ENCODE data around the gene TAS2R38.
"Not testable (repeated sequence)": the region's sequence is repeated elsewhere in the genome, so short reads cannot be mapped to it uniquely, and the experiment has no call there.

TAS2R38 gene

GRCh38 chr7:141973673-141974072 is at the start of gene TAS2R38:
Gene TAS2R38, minus strand, starts transcription at chr7:141973773. Its CDS starts 84 bp downstream, at chr7:141973689.
- no peak for DNase-seq

- no peak for DNase-seq
Observed at GRCh38 chr7:142018154-142018553, 44.6 kb upstream of the TAS2R38 start.

GRCh38 chr7:142017451-142017850 is 43.9 kb upstream of the TAS2R38 start:
- DNase-seq, result no peak

- DNase-seq, result no peak
Observed at GRCh38 chr7:142012825-142013511, 39.4 kb upstream of the TAS2R38 start.

- no peak for DNase-seq
Observed at GRCh38 chr7:142010952-142011548, 37.5 kb upstream of the TAS2R38 start.

GRCh38 chr7:142009187-142009586 is 35.6 kb upstream of the TAS2R38 start:
- DNase-seq, result no peak

- DNase-seq, result no peak
Observed at GRCh38 chr7:142006577-142006976, 33.0 kb upstream of the TAS2R38 start.

GRCh38 chr7:142002179-142002578 is 28.6 kb upstream of the TAS2R38 start:
- no peak for DNase-seq

GRCh38 chr7:142001163-142001874 is 27.7 kb upstream of the TAS2R38 start:
- DNase-seq, result no peak

GRCh38 chr7:142000244-142000643 is 26.7 kb upstream of the TAS2R38 start:
- no peak for DNase-seq

GRCh38 chr7:141999058-141999623 is 25.6 kb upstream of the TAS2R38 start:
- DNase-seq, result no peak

GRCh38 chr7:141993354-141993753 is 19.8 kb upstream of the TAS2R38 start:
- DNase-seq, result no peak

- no peak for DNase-seq
Observed at GRCh38 chr7:141992688-141993087, 19.1 kb upstream of the TAS2R38 start.

GRCh38 chr7:141992156-141992555 is 18.6 kb upstream of the TAS2R38 start:
- no peak for DNase-seq

GRCh38 chr7:141991140-141991539 is 17.6 kb upstream of the TAS2R38 start:
- no peak for DNase-seq

GRCh38 chr7:141990011-141990725 is 16.6 kb upstream of the TAS2R38 start:
- no peak for DNase-seq

GRCh38 chr7:141987803-141988202 is 14.2 kb upstream of the TAS2R38 start:
- DNase-seq, result not testable (repeated sequence)

- no peak for DNase-seq
Observed at GRCh38 chr7:141986923-141987322, 13.3 kb upstream of the TAS2R38 start.

- not testable (repeated sequence) for DNase-seq
Observed at GRCh38 chr7:141985926-141986325, 12.4 kb upstream of the TAS2R38 start.

GRCh38 chr7:141979568-141979967 is 6.0 kb upstream of the TAS2R38 start:
- DNase-seq, result no peak

- no peak for DNase-seq
Observed at GRCh38 chr7:141978351-141978750, 4.8 kb upstream of the TAS2R38 start.

- no peak for DNase-seq
Observed at GRCh38 chr7:141976524-141977245, 3.1 kb upstream of the TAS2R38 start.
